ENCODE results near the gene PALLD.
A peak's percentile ranks its signal among the peaks of the same experiment; 100 is the strongest.

The PALLD gene

GRCh38 chr4:168451744-168452390 lies 45.0 kb upstream of the PALLD start (continued):
- TF ChIP-seq ZNF768 (tag by site-specific recombination; IDR thresholded peaks at IDR 0.05) (no peak), GLI2 (tag by site-specific recombination; IDR thresholded peaks at IDR 0.05; ENCODE audit: borderline replicate concordance, low read depth) (no peak), ZNF514 (tag by site-specific recombination; IDR thresholded peaks at IDR 0.05) (no peak), ZNF10 (tag by site-specific recombination; IDR thresholded peaks at IDR 0.05) (no peak), YY2 (tag by site-specific recombination; IDR thresholded peaks at IDR 0.05) (no peak), ZFP41 (tag by site-specific recombination; IDR thresholded peaks at IDR 0.05; ENCODE audit: borderline replicate concordance) (no peak), ATF2 (tag by site-specific recombination; IDR thresholded peaks at IDR 0.05; ENCODE audit: low read depth) (no peak), TCF7L2 (IDR thresholded peaks at IDR 0.05; ENCODE audit: borderline replicate concordance, low read depth, low read length) (no peak), ZNF214 (tag by site-specific recombination; IDR thresholded peaks at IDR 0.05; ENCODE audit: borderline replicate concordance) (no peak), PRDM2 (tag by site-specific recombination; IDR thresholded peaks at IDR 0.05; ENCODE audit: borderline replicate concordance) (no peak), YY1 (tag by site-specific recombination; IDR thresholded peaks at IDR 0.05) (no peak), ZNF18 (tag by site-specific recombination; IDR thresholded peaks at IDR 0.05) (no peak), MZF1 (tag by site-specific recombination; IDR thresholded peaks at IDR 0.05; ENCODE audit: borderline replicate concordance) (no peak), ZNF530 (tag by site-specific recombination; IDR thresholded peaks at IDR 0.05; ENCODE audit: low read depth) (no peak), ZNF366 (tag by site-specific recombination; conservative IDR thresholded peaks at IDR 0.05) (peak; percentile 74), ZNF157 (tag by site-specific recombination; IDR thresholded peaks at IDR 0.05) (no peak), ZNF362 (tag by site-specific recombination; IDR thresholded peaks at IDR 0.05) (no peak), REPIN1 (tag by site-specific recombination; IDR thresholded peaks at IDR 0.05; ENCODE audit: low read depth) (no peak), ZNF121 (tag by site-specific recombination; IDR thresholded peaks at IDR 0.05) (no peak), ZNF280C (tag by site-specific recombination; IDR thresholded peaks at IDR 0.05) (no peak), RBAK (tag by site-specific recombination; IDR thresholded peaks at IDR 0.05) (no peak), ZNF335 (tag by site-specific recombination; conservative IDR thresholded peaks at IDR 0.05) (no peak), SP2 (tag by site-specific recombination; IDR thresholded peaks at IDR 0.05) (no peak), ZNF558 (tag by site-specific recombination; IDR thresholded peaks at IDR 0.05) (peak; percentile 65; the same call in 1 of the 2 replicates), ZNF138 (tag by site-specific recombination; IDR thresholded peaks at IDR 0.05; ENCODE audit: borderline replicate concordance) (no peak), ZNF266 (tag by site-specific recombination; IDR thresholded peaks at IDR 0.05; ENCODE audit: low read depth) (no peak), ZNF548 (tag by site-specific recombination; IDR thresholded peaks at IDR 0.05) (no peak), ZNF549 (tag by site-specific recombination; IDR thresholded peaks at IDR 0.05) (no peak), GLIS1 (tag by site-specific recombination; IDR thresholded peaks at IDR 0.05) (no peak)

All from HEK293 (cell line).